Lung (tissue), 12 donors: ENCODE results near the gene PLET1. TPM values are rescaled to one million over a fixed set of nuclear protein-coding genes. Genes with fewer than 3 reads are reported as not detected.

ENCODE experiments used
- ATAC-seq: fragments of 200-7000 bp; cut with Tn5 transposase; one replicate; pipeline ENCODE4 v1.9.1; 2020; ENCODE audit warnings: moderate number of reproducible peaks; ENCODE audit not compliant: insufficient read depth, low FRiP score
- DNase-seq, 3 donors: peaks; one replicate each; pipeline ENCODE4 v3.0.0-alpha.2; 2013 to 2017
- H3K27ac ChIP-seq, 2 donors: one replicate each; pipeline ENCODE4 v1.5.1; 2013; ENCODE audit warnings: mild to moderate bottlenecking in 2 of 2, moderate library complexity in 2 of 2, control low read depth in 1 of 2, inconsistent platforms in 1 of 2, low read depth in 1 of 2, low read length in 1 of 2
- H3K27me3 ChIP-seq, 3 donors: one replicate each; pipeline ENCODE4 v1.5.1; 2013; ENCODE audit warnings: low read length in 2 of 3; ENCODE audit not compliant: control insufficient read depth in 3 of 3, insufficient read depth in 3 of 3
- H3K36me3 ChIP-seq, 4 donors: one replicate each; pipeline ENCODE4 v1.5.1; 2013; ENCODE audit warnings: low read length in 4 of 4, mild to moderate bottlenecking in 1 of 4, moderate library complexity in 1 of 4; ENCODE audit not compliant: control insufficient read depth in 4 of 4, insufficient read depth in 4 of 4
- H3K4me1 ChIP-seq, 5 donors: one replicate each; pipeline ENCODE4 v1.5.1; 2013; ENCODE audit warnings: low read length in 5 of 5, mild to moderate bottlenecking in 2 of 5, moderate library complexity in 1 of 5; ENCODE audit not compliant: control insufficient read depth in 5 of 5, insufficient read depth in 5 of 5
- H3K4me3 ChIP-seq: one replicate; pipeline ENCODE4 v1.5.1; 2013; ENCODE audit warnings: mild to moderate bottlenecking, control low read depth, moderate library complexity
- H3K9ac ChIP-seq, 2 donors: one replicate each; pipeline ENCODE4 v1.5.1; 2013; ENCODE audit warnings: low read length in 2 of 2, control low read depth in 1 of 2; ENCODE audit not compliant: insufficient read depth in 1 of 2
- H3K9me3 ChIP-seq, 4 donors: one replicate each; pipeline ENCODE4 v1.5.1; 2013; ENCODE audit warnings: low read length in 3 of 4, mild to moderate bottlenecking in 1 of 4, moderate library complexity in 1 of 4; ENCODE audit not compliant: control insufficient read depth in 4 of 4, insufficient read depth in 3 of 4
- WGBS, 2 donors: extraction: QIAGEN DNeasy Blood & Tissue Kit; methylation state at CpG; one replicate each; pipeline ENCODE4 v1.1.7; 2013; 5-methylcytosine and 5-hydroxymethylcytosine counted together
- polyA plus RNA-seq, 2 donors: library from polyadenylated mRNA; stranded (reverse); fragments of 200-250 nt; gene quantifications; one replicate each; pipeline ENCODE4 v1.2.1, GENCODE V29; 2013
- total RNA-seq, 2 donors: library from RNA; depleted of rRNA in 1 of 2; stranded (reverse); fragments of >200 nt in 1 of 2; gene quantifications; one replicate each; pipeline ENCODE4 v1.2.1, GENCODE V29; 2014 to 2021
- TF ChIP-seq, protein P1 (sequence below): IDR thresholded peaks from 2 replicates; pipeline ENCODE4 v1.5.1; 2012; ENCODE audit warnings: mild to moderate bottlenecking; ENCODE audit errors: control extremely low read depth, extremely low read depth
- donor health status: control.
- donor health status: control.
- donor health status: Bipolar disorder and iron deficiency.
- donor health status: healthy.
- donor health status: DM: yes; HTN: yes; CAD: no.

The PLET1 gene
- total and polyA plus RNA-seq, 4 donors, result not detected

DNA sequence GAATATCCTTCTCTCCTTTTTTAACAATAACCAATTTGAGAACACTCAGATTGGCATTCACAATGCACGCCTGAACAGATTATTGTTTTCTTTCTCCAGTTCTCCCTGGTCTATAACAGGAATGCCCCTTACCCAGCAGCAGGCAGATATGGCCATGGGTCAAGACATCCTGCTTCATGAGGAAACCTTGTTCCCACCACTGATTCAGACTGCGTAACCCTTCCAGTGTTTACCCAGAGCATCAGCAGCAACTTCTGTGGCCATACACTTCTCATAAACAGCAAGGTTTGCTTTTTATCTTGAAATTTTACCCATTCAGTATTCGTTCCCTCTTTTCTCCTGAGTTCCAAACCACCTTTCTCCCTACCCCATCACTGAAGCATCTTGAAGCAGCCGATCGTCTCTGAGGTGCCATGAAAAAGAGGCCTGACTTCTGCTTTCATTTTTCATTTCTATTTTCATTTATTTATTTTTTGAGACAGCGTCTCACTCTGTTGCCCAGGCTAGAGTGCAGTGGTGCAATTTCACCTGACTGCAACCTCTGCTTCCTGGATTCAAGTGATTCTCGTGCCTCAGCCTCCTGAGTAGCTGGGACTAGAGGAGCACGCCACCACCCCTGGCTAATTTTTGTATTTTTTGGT, 24.8 kb downstream of the PLET1 start:
- Histone ChIP-seq H3K9ac (no peak overlapping the region), H3K36me3 (peaks cover 23 to 37% (median 25%) of the 10 kb centered on the region in 4 donors), H3K27me3 (no peaks in the 10 kb centered on the region), H3K9me3 (no peaks in the 10 kb centered on the region), H3K4me1 (no peaks in the 10 kb centered on the region), H3K4me3 (no peak overlapping the region), H3K27ac (no peak overlapping the region)
- ATAC-seq (no peak), DNase-seq (no peak)
- TF ChIP-seq, protein P1, sequence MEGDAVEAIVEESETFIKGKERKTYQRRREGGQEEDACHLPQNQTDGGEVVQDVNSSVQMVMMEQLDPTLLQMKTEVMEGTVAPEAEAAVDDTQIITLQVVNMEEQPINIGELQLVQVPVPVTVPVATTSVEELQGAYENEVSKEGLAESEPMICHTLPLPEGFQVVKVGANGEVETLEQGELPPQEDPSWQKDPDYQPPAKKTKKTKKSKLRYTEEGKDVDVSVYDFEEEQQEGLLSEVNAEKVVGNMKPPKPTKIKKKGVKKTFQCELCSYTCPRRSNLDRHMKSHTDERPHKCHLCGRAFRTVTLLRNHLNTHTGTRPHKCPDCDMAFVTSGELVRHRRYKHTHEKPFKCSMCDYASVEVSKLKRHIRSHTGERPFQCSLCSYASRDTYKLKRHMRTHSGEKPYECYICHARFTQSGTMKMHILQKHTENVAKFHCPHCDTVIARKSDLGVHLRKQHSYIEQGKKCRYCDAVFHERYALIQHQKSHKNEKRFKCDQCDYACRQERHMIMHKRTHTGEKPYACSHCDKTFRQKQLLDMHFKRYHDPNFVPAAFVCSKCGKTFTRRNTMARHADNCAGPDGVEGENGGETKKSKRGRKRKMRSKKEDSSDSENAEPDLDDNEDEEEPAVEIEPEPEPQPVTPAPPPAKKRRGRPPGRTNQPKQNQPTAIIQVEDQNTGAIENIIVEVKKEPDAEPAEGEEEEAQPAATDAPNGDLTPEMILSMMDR, result no peak
- WGBS, 2 donors, result 95% methylated on average over 8 of the region's 8 CpGs

DNA sequence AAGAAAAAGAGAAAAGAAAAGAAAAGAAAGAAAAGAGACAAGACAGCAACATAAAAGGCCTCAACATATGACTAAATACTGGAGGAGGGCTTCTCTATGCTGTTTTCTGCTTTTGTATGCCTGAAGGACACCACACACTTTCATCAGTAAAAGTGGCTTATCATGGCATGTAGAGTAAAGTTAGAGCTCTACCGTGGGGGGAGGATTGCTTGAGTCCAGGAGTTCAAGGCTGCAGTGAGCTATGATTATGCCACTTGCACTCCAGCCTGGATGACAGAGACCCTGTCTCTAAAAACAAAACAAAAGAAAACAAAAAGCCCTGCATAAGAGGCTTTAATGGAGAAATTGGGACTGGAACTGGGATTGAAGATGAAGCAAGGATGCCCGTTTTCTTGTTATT, 28.7 kb downstream of the PLET1 start:
- Histone ChIP-seq H3K36me3 (peaks cover 15 to 36% (median 23%) of the 10 kb centered on the region in 4 donors), H3K27me3 (no peaks in the 10 kb centered on the region), H3K4me1 (peaks cover 0 to 10% (median 4%) of the 10 kb centered on the region in 5 donors), H3K4me3 (no peak overlapping the region), H3K9me3 (no peaks in the 10 kb centered on the region), H3K27ac (no peak overlapping the region), H3K9ac (peak overlapping the region in 1 of 2 donors; percentile 6)
- 88% methylated on average over 2 of the region's 2 CpGs for WGBS, 2 donors
- TF ChIP-seq, protein P1, result no peak
- ATAC-seq (no peak), DNase-seq (no peak)

DNA sequence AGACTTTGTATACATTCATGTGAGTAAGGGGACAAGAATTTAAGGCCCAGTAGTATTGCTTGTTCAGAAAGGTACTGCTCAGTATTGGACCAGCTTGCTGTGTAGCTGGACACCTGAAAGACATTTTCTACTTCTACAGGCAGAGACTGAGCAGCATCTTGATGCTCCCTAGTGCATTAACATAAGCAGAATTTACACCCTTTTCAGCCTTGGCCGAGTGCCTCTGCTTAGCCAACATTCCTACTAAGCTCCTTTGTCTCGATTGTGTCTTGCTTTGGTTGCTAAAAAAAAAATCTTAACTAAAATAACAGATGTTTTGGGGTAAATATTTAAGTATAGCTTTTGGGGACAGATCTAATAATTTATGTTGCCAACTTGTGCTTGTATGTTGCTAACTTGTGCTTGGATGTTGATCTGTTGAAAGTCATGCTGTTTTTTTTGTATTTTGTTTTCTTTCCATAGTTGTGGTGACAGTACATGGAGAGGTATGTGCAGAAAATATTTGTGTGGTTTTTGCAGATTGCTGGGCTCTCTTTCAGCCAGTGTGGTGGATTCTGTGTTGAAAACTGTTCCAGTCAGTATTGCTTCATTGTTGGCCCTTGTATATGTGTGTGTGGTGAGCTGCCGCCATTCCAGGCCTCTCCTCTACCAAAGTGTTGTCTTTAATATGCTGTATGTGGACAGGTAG, 30.8 kb downstream of the PLET1 start:
- no peak overlapping the region for H3K4me3 ChIP-seq
- no peaks in the 10 kb centered on the region for H3K27me3 ChIP-seq
- WGBS, 2 donors, result 63 to 89% methylated on average over 3 of the region's 3 CpGs
- no peak for ATAC-seq
- no peak overlapping the region for H3K27ac ChIP-seq
- peaks cover 8 to 24% (median 10%) of the 10 kb centered on the region in 4 donors for H3K36me3 ChIP-seq
- H3K9me3 ChIP-seq, result no peaks in the 10 kb centered on the region
- no peak overlapping the region for H3K9ac ChIP-seq
- DNase-seq, result no peak
- peaks cover 0 to 10% (median 5%) of the 10 kb centered on the region in 5 donors for H3K4me1 ChIP-seq
- TF ChIP-seq, protein P1, result no peak
